ENCODE results near the gene PMPCB.
A peak's percentile ranks its signal among the peaks of the same experiment; 100 is the strongest.

PMPCB gene

DNA sequence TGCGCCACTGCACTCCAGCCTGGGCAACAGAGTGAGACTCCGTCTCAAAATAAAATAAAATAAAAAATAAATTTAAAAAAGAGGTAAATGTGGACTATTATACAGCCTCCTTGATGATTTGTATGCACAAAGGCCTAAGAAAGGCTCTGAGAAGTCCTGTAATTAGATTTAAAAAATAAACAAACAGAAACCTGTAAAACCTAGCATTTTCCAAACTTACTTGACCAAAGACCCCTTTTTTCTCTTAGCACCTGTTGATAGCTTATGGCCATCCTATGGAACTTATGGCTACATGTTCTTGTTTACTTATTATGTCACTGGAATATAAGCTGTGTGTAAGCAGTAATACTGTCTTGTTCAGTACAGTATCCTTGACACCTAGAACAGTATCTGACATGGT lies 41.6 kb downstream of the PMPCB start:
- no peak for DNase-seq

DNA sequence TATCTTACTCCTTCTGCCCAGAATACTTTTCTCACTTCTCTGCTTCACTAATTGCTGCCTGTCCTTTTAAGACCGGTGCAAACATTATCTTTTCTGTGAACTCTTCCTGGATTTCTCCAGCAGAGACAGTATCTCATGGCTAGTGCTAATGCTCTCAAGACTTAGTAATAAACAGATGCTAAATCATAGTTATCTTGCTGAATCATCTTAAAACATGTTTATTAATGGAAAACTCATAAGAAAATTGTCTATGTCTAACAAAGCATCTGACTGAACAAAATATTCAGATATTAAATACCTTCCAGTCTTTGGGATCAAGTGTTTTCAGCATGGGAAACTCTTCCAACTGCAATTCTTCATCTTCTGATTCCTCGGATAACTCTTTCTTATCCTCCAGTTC lies 44.2 kb downstream of the PMPCB start:
- no peak for DNase-seq

DNA sequence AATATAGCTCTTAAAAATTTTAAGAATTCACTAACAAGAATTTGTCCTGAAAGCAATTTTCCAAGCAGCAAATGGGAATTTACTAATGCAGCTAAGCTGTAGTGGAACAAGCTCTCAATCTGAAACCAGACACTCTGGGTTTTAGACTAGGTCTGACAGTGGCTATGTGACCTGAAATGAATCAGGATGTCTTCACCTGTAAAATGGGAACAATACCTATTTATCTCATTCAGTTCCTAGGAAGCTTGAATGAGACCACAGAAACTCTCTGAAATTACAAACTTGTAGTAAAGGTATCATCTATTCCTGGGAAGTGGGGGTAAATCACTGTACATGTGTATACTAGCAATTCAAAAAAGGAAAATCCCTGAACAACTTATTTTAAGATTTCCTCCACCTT lies 46.1 kb downstream of the PMPCB start:
- no peak for DNase-seq

DNA sequence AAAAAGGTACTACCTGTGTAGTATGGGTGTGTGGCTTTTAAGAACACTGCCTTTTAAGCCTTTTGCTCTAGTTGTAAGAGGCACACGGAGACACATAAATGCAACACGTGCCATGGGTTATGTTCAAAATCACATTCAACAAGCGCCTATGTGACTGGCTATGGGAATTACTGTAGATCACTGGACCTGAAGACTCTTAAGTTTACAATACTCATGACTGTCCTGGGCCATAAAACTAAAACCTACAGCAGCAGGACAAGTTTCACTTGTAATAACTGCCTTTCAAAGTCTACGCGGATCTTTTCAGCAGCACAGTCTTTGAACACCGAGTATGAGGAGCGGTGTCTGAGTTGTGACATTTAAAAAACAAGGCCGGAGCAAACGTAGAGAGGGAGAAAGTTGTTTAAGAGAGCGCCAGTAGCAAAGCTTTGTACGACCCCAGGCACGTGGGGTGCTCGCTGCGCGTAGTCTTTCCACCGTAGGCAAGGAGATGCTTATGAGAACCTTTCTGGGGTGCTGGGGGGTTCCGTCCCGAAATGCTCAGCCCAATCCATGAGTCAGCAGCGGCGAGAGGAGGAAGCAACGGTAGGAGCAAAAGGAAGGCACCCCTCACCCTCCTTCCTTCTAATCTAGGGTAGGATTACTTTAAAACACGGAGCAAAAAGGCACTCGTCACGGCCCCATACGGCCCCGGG lies 46.7 kb downstream of the PMPCB start:
- DNase-seq, result peak; percentile 31 to 45

DNA sequence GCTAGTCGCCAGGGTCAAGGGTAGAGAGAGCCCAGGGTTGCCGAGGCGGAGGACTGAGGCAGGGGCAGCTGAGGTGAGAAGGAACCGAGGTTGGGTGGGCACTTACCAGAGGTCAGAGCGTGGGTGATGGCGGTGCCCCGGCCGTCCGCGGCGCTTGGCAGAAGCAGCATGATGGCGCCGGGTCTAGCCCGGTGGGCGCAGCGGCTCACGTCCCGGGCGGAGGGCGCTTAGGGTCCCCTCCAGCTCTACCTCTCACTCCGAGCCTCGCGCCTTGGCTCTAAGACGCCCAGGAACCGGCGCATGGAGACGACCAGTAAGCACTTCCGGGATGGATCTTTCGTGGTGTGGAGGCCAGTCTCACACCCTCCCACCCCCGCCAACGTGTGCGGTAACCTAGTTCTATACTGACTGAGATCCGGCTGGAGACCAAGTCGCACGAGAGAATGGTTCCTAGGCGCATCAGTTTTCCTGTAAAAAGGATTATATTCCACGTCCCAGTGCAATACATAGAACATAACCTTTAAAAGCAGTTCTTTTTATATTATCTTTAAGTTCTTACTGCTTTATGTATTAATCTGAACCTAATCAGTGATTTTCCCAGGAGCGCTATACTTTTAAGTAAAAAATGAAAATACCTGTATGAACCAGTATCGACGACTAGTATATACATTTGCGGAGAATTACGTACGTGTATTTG lies 47.4 kb downstream of the PMPCB start, which contains the start of gene DNAJC2:
TSS of gene DNAJC2 (minus strand) at position 315 of the 697 bp plus-strand sequence. CDS start at position 170, 145 bp downstream.
- DNase-seq, result peak; percentile 81 to 84

DNA sequence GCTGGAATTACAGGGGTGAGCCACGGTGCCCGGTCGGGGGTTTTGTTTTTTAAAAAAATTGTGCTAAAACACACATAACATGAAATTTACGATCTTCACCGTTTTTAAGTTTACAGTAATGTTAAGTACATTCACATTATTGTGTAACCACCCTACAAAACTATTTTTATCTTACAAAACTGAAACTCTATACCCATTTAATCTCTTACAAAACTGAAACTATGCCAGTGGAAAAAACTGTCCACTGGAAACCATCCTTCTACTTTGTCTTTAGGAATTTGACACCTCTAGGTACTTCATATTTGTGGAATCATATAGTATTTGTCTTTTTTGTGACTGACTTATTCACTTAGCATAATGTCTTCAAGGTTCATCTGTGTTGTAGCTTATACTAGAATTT lies 49.2 kb downstream of the PMPCB start:
- no peak for DNase-seq

DNA sequence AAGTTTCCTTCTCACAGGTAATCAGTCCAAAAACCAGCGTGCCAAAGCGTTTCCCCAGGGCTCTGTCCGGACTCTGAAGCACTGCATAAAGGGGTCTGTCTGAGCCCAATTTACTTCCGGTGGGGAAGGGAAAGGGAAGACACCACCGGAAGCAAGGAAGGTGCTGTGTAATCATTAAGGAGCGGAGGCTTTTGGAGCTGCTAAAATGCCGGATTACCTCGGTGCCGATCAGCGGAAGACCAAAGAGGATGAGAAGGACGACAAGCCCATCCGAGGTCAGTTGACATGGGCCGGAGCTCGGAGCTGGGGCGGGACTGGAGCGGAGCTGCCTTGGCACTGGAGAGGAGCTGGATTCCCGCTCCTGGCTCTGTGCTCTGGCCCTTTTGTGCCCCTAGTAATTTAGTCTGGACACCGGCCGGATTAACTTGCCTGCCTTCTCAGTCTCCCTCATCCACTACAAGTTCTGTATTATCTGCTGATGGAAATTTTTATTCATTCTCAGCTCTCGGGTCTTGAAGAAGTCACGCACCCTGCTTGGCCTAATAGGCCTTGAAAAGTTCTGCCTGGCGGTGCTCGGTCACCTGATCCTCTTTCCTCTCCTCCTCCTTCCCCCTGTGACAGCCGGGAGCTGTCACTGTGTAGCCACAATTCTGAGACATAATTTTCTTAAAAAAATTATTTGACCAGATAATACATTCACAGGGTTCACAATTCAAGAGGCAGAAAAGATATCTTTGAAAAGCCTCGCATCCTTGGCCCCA lies 50.5 kb downstream of the PMPCB start, which contains the start of gene PSMC2:
TSS of gene PSMC2 (plus strand) at position 137 of the 761 bp plus-strand sequence. CDS start at position 206, 69 bp downstream.
- peak; percentile 74 for DNase-seq

DNA sequence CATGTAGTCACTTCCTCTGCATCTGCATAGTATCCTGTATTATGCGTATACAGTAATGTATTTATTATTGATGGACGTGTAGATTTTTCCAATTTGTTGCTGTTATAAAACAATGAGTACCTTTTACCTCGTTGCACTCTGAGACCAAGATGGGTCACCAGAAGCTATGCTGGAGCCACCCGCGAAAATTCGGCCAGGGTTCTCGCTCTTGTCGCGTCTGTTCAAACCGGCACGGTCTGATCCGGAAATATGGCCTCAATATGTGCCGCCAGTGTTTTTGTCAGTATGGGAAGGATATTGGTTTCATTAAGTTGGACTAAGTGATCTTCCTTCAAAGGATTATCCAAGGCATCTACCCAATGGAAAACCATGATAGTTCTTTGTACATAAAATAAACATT lies 51.2 kb downstream of the PMPCB start:
- DNase-seq, result no peak

DNA sequence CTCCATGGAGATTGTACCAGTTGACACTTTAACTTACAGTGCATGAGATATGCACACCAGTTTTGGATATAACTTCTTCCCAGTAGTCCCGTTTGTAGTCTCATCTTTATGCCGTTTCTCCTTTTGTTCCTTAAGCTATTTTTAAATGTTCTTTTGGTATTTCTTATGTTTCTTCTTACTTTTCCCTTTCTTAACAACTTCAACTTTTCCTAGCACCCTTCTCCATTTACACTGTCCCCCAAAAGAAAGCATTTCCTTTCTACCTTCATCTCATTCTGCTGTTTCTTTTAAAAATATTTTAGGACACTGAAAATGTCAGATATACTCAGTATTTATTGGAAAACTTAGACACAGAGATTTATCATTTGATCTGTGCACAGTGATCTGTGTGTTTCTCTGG lies 51.7 kb downstream of the PMPCB start:
- no peak for DNase-seq

DNA sequence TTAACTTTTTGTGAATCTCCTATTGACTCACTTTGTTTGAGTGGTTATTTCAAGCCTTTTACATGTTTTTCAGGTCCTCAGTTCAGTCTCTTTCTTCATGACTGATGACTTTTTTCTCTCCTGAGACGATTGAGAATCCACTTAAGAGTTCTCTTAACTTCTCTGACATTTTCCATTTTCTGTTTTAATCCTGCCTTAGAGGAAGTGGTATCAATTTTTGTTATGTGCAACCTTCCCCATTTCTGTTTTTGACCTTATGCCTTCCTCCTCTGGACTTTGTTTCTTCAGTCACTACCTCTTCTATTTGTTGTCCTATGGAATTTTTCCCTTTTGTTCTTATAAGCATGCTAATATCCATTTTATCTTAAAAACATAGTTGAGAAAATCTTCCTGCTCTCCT lies 52.6 kb downstream of the PMPCB start:
- DNase-seq, result no peak

All from activated CD4-positive, alpha-beta T cell treated with anti-CD3 and anti-CD28 coated beads, Interleukin-2, amount 50 U/mL, for 4 hours (primary cell).